MCF 10A (cell line): Measurements from ENCODE around the gene BMPR1B. TPM values are rescaled to one million over a fixed set of nuclear protein-coding genes. Genes with fewer than 3 reads are reported as not detected.
"Not testable (repeated sequence)": the region's sequence is repeated elsewhere in the genome, so short reads cannot be mapped to it uniquely, and the experiment has no call there.

Experiments used
- BruUV-seq: library from RNA; stranded (reverse); fragments of 400-500 nt; replicated peaks from 2 replicates; lab custom pipeline; 2021; lab: Mats Ljungman, UMichigan
- CTCF ChIA-PET: fragments of 300-600 bp; sonication (Branson Sonifier 250); formaldehyde crosslinking; extraction: SDS; loops from one replicate; lab custom pipeline; 2021; ENCODE audit warnings: antibody characterized with exemption, inconsistent platforms; lab: Yijun Ruan, JAX
- POLR2A ChIA-PET: fragments of 300-600, 350-650 bp; sonication (Branson Sonifier 250); formaldehyde crosslinking; extraction: SDS; loops from one replicate; lab custom pipeline; 2020; ENCODE audit warnings: antibody characterized with exemption, inconsistent platforms; lab: Yijun Ruan, JAX
- DNase-seq: peaks from one replicate; pipeline ENCODE4 v3.0.0-alpha.2; 2018; ENCODE audit not compliant: unreplicated experiment
- H3K27ac Mint-ChIP-seq: one replicate; pipeline ENCODE4 v1.8.0; 2022; ENCODE audit warnings: mild to moderate bottlenecking, low read depth, mixed read lengths; ENCODE audit not compliant: unreplicated experiment
- H3K27me3 Mint-ChIP-seq: one replicate; pipeline ENCODE4 v1.8.0; 2022; ENCODE audit warnings: mixed read lengths; ENCODE audit not compliant: insufficient read depth, unreplicated experiment
- H3K36me3 Mint-ChIP-seq: one replicate; pipeline ENCODE4 v1.8.0; 2022; ENCODE audit warnings: mild to moderate bottlenecking, moderate library complexity, mixed read lengths; ENCODE audit not compliant: insufficient read depth, unreplicated experiment
- H3K4me1 Mint-ChIP-seq: one replicate; pipeline ENCODE4 v1.8.0; 2022; ENCODE audit warnings: mixed read lengths; ENCODE audit not compliant: insufficient read depth, unreplicated experiment
- H3K4me3 Mint-ChIP-seq: one replicate; pipeline ENCODE4 v1.8.0; 2022; ENCODE audit warnings: mild to moderate bottlenecking, moderate library complexity, mixed read lengths; ENCODE audit not compliant: unreplicated experiment
- H3K9me3 Mint-ChIP-seq: one replicate; pipeline ENCODE4 v1.8.0; 2022; ENCODE audit warnings: mixed read lengths; ENCODE audit not compliant: unreplicated experiment
- intact Hi-C: fragments of 100-400 bp; cut with micrococcal nuclease; formaldehyde crosslinking; loops from 2 replicates; pipeline ENCODE4 v1.14.1; 2022
- total RNA-seq: library from RNA; stranded (reverse); gene quantifications from 2 replicates; pipeline ENCODE4 v1.2.3, GENCODE V29; 2022
- TF ChIP-seq, protein P1 (sequence below): fragments of 200-600 bp; IDR thresholded peaks from one replicate; pipeline ENCODE4 v1.8.0; 2022; ENCODE audit warnings: antibody characterized with exemption, mild to moderate bottlenecking; ENCODE audit not compliant: unreplicated experiment

BMPR1B gene
- total RNA-seq, 1 experiment from 2014 or later, result 18.8 TPM

DNA sequence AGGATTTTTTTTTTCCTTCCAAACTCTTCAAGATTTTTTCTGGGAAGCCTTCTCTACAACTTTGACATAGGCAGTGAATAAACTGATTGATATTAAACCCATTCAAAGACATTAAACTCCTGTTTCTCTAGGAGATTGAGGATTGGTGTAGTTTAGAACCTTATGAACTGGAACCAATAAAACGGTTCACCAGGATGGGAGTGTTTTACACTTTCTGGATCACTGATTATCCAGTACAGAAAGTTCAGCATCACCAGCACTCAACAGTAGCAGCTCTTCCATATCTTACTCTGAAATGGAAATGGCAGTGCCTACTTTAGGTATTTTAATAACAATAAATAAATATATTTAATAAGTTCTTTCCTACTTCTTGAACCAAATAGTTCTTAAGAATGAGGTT lies 76.7 kb downstream of the BMPR1B start:
- TF ChIP-seq, protein P1, sequence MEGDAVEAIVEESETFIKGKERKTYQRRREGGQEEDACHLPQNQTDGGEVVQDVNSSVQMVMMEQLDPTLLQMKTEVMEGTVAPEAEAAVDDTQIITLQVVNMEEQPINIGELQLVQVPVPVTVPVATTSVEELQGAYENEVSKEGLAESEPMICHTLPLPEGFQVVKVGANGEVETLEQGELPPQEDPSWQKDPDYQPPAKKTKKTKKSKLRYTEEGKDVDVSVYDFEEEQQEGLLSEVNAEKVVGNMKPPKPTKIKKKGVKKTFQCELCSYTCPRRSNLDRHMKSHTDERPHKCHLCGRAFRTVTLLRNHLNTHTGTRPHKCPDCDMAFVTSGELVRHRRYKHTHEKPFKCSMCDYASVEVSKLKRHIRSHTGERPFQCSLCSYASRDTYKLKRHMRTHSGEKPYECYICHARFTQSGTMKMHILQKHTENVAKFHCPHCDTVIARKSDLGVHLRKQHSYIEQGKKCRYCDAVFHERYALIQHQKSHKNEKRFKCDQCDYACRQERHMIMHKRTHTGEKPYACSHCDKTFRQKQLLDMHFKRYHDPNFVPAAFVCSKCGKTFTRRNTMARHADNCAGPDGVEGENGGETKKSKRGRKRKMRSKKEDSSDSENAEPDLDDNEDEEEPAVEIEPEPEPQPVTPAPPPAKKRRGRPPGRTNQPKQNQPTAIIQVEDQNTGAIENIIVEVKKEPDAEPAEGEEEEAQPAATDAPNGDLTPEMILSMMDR, result no peak
- ChIA-PET POLR2A (interaction anchor here (1.1 to 1.3 kb wide), 2 partner anchors 9 to 77 kb away, joined by 4 to 5 read pairs; partner anchors contain the start of gene BMPR1B), CTCF (no interaction called here)
- Mint-ChIP-seq H3K4me3 (no peak overlapping the region), H3K4me1 (peaks cover 17% of the 10 kb centered on the region), H3K36me3 (no peaks in the 10 kb centered on the region), H3K27ac (no peak overlapping the region), H3K27me3 (no peaks in the 10 kb centered on the region), H3K9me3 (no peaks in the 10 kb centered on the region)
- intact Hi-C loops, result no loop called here
- DNase-seq, result no peak
- no TSS peak for BruUV-seq

DNA sequence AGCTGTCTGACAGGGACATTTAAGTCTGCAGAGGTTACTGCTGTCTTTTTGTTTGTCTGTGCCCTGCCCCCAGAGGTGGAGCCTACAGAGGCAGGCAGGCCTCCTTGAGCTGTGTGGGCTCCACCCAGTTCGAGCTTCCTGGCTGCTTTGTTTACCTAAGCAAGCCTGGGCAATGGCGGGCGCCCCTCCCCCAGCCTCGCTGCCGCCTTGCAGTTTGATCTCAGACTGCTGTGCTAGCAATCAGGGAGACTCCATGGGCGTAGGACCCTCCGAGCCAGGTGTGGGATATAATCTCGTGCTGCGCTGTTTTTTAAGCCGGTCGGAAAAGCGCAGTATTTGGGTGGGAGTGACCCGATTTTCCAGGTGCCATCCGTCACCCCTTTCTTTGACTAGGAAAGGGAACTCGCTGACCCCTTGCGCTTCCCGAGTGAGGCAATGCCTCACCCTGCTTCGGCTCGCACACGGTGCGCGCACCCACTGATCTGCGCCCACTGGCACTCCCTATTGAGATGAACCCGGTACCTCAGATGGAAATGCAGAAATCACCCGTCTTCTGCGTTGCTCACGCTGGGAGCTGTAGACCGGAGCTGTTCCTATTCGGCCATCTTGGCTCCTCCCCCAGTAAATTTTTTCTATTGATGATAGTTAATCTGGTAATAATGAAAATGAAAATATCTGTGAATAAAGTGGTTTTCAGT lies 83.6 kb downstream of the BMPR1B start:
- H3K27ac Mint-ChIP-seq, H3K4me3 Mint-ChIP-seq, H3K36me3 Mint-ChIP-seq, H3K27me3 Mint-ChIP-seq, H3K4me1 Mint-ChIP-seq, CTCF ChIA-PET, BruUV-seq, intact Hi-C loops, DNase-seq, H3K9me3 Mint-ChIP-seq: not testable (repeated sequence)
- POLR2A ChIA-PET, result interaction anchor here (1.5 kb wide), 1 partner anchor 250 kb away, joined by 3 read pairs; no protein-coding TSS in a partner anchor

DNA sequence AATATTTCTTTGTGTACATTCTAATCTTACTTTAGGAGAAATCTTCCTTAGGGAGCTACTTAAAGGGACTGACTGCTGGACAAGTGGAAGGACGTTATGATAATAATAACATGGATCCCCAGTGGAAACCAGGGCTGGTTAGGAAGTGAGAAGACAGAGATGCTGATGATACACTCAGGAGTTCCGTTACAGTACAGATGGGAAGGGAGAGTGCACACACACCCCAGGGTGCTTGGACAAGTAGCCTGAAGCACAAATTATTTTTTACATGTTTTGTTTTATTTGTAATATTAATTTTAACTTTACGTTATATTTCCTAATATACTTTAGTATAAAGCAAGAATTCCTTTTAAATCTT lies 84.1 kb downstream of the BMPR1B start:
- ChIA-PET POLR2A (interaction anchor here (1.5 kb wide), 1 partner anchor 249 kb away, joined by 3 read pairs; no protein-coding TSS in a partner anchor), CTCF (no interaction called here)
- H3K27me3 Mint-ChIP-seq, result no peaks in the 10 kb centered on the region
- BruUV-seq, result no TSS peak
- H3K4me1 Mint-ChIP-seq, result no peaks in the 10 kb centered on the region
- no peaks in the 10 kb centered on the region for H3K36me3 Mint-ChIP-seq
- H3K4me3 Mint-ChIP-seq, result no peak overlapping the region
- H3K27ac Mint-ChIP-seq, result no peak overlapping the region
- no peaks in the 10 kb centered on the region for H3K9me3 Mint-ChIP-seq
- TF ChIP-seq, protein P1, result no peak
- intact Hi-C loops, result no loop called here
- no peak for DNase-seq

DNA sequence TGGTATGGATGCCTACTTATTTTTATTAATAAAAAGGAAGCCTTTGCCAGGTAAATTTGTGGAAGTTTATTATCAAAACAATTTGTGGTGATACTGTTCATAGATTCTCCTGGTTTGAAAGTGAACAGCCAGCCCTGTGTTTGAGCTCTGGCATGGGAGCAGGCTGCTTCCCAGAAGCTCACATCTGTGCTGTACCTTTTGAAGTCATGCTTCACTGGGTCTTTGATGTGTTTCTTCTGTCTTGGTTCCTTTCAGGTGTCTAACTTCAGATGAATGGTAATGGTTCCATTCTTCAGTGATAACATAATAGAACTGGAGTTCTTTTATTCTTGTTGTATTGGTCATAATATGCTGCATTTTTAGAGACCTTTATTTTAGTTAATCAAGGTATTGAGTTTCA lies 85.5 kb downstream of the BMPR1B start:
- POLR2A ChIA-PET, result interaction anchor here (0.5 to 1.5 kb wide), 3 partner anchors 9 to 248 kb away, joined by 3 to 5 read pairs (median 3); no protein-coding TSS in a partner anchor

More for the DNA sequence above, 85.5 kb downstream of the BMPR1B start:
- CTCF ChIA-PET, result interaction anchor here (1.4 kb wide), 2 partner anchors 13 to 252 kb away, joined by 3 read pairs; no protein-coding TSS in a partner anchor
- TF ChIP-seq, protein P1, result no peak
- no TSS peak for BruUV-seq
- DNase-seq, result no peak
- H3K27me3 Mint-ChIP-seq, result no peaks in the 10 kb centered on the region
- H3K27ac Mint-ChIP-seq, result no peak overlapping the region
- no peaks in the 10 kb centered on the region for H3K36me3 Mint-ChIP-seq
- H3K4me1 Mint-ChIP-seq, result no peaks in the 10 kb centered on the region
- no peaks in the 10 kb centered on the region for H3K9me3 Mint-ChIP-seq
- no peak overlapping the region for H3K4me3 Mint-ChIP-seq
- intact Hi-C loops, result no loop called here
